Neural cell (in vitro differentiated cells): ENCODE measurements around the gene CAMK2N2. TPM values are rescaled to one million over a fixed set of nuclear protein-coding genes. Genes with fewer than 3 reads are reported as not detected.

ENCODE experiments used
- H2AFZ ChIP-seq: fragments of 200-600, 300-800 bp; sonication (generic), shearing (Covaris generic); 2 replicates; pipeline ENCODE4 v1.6.0; 2014; ENCODE audit warnings: low read depth, mild to moderate bottlenecking, antibody characterized with exemption, low read length, moderate library complexity
- H3F3A ChIP-seq: fragments of 200-600 bp; shearing (Covaris generic); 2 replicates; pipeline ENCODE4 v1.6.1; 2016; ENCODE audit warnings: mild to moderate bottlenecking, moderate library complexity, mixed read lengths, antibody characterized with exemption, low read length; ENCODE audit not compliant: insufficient read depth, poor library complexity, severe bottlenecking
- H3K27ac ChIP-seq: fragments of 200-600, 300-800 bp; sonication (generic), shearing (Covaris generic); 2 replicates; pipeline ENCODE4 v1.5.1; 2014; ENCODE audit warnings: mild to moderate bottlenecking, low read length, moderate library complexity
- H3K27me3 ChIP-seq: fragments of 300-800, 200-600 bp; sonication (generic), shearing (Covaris generic); 2 replicates; pipeline ENCODE4 v1.6.0; 2014; ENCODE audit warnings: mild to moderate bottlenecking, low read depth, low read length, moderate library complexity; ENCODE audit not compliant: insufficient read depth
- H3K36me3 ChIP-seq: fragments of 300-800, 200-600 bp; sonication (generic), shearing (Covaris generic); 2 replicates; pipeline ENCODE4 v1.5.1; 2014; ENCODE audit warnings: mild to moderate bottlenecking, antibody characterized with exemption, low read length, moderate library complexity; ENCODE audit not compliant: insufficient read depth
- H3K4me2 ChIP-seq: fragments of 300-800, 200-600 bp; sonication (generic), shearing (Covaris generic); 2 replicates; pipeline ENCODE4 v1.6.0; 2014; ENCODE audit warnings: mild to moderate bottlenecking, low read length
- H3K4me3 ChIP-seq: fragments of 300-800, 200-600 bp; sonication (generic), shearing (Covaris generic); 2 replicates; pipeline ENCODE4 v1.5.1; 2014; ENCODE audit warnings: mild to moderate bottlenecking, low read length, moderate library complexity
- H3K79me2 ChIP-seq: fragments of 200-600 bp; shearing (Covaris generic); replicated peaks from 2 replicates; pipeline ENCODE4 v1.6.0; 2014; ENCODE audit warnings: mild to moderate bottlenecking, low read length, moderate library complexity; ENCODE audit not compliant: insufficient read depth
- H3K9ac ChIP-seq: fragments of 300-800, 200-600 bp; sonication (generic), shearing (Covaris generic); 2 replicates; pipeline ENCODE4 v1.6.1; 2016; ENCODE audit warnings: mild to moderate bottlenecking, low read length, mixed read lengths
- H3K9me2 ChIP-seq: fragments of 200-600 bp; shearing (Covaris generic); 2 replicates; pipeline ENCODE4 v1.6.1; 2016; ENCODE audit warnings: mild to moderate bottlenecking, low read length, mixed read lengths; ENCODE audit not compliant: insufficient read depth
- H3K9me3 ChIP-seq: fragments of 200-600, 300-800 bp; sonication (generic), shearing (Covaris generic); 2 replicates; pipeline ENCODE4 v1.6.1; 2016; ENCODE audit warnings: mild to moderate bottlenecking, mixed run types, low read length, moderate library complexity, mixed read lengths
- H4K20me1 ChIP-seq: fragments of 200-600 bp; shearing (Covaris generic); 2 replicates; pipeline ENCODE4 v1.6.1; 2016; ENCODE audit warnings: mild to moderate bottlenecking, mixed run types; ENCODE audit not compliant: insufficient read depth
- EP300 ChIP-seq: fragments of 450-650 bp; conservative IDR thresholded peaks from 2 replicates; pipeline ENCODE4 v1.6.1; 2014; ENCODE audit warnings: antibody characterized with exemption, mild to moderate bottlenecking, moderate library complexity; ENCODE audit not compliant: poor library complexity, severe bottlenecking
- EZH2 ChIP-seq: fragments of 200-600, 300-800 bp; shearing (Covaris generic), sonication (generic); IDR thresholded peaks from 2 replicates; pipeline ENCODE4 v1.6.1; 2014; ENCODE audit warnings: antibody characterized with exemption, low read length, borderline replicate concordance, mild to moderate bottlenecking; ENCODE audit not compliant: insufficient read depth, poor library complexity, severe bottlenecking
- MXI1 ChIP-seq: fragments of 450-650 bp; conservative IDR thresholded peaks from 2 replicates; pipeline ENCODE4 v1.6.1; 2014; ENCODE audit warnings: antibody characterized with exemption, mild to moderate bottlenecking; ENCODE audit not compliant: poor library complexity, severe bottlenecking
- POLR2AphosphoS5 ChIP-seq: IDR thresholded peaks from 2 replicates; pipeline ENCODE4 v1.6.1; 2012
- RAD21 ChIP-seq: fragments of 450-650 bp; conservative IDR thresholded peaks from 2 replicates; pipeline ENCODE4 v1.6.1; 2014; ENCODE audit warnings: antibody characterized with exemption, mild to moderate bottlenecking, moderate library complexity
- SMC3 ChIP-seq: fragments of 450-650 bp; conservative IDR thresholded peaks from 2 replicates; pipeline ENCODE4 v1.6.1; 2014; ENCODE audit warnings: antibody characterized with exemption, mild to moderate bottlenecking, moderate library complexity; ENCODE audit not compliant: poor library complexity
- TAF1 ChIP-seq: IDR thresholded peaks from 2 replicates; pipeline ENCODE4 v1.6.1; 2012; ENCODE audit warnings: low read depth
- polyA plus RNA-seq: library from polyadenylated mRNA; depleted of rRNA; stranded (reverse); fragments of >200 nt; gene quantifications from 2 replicates; pipeline ENCODE4 v1.2.3, GENCODE V29; 2014
- TF ChIP-seq, protein P1 (sequence below): IDR thresholded peaks from 2 replicates; pipeline ENCODE4 v1.6.1; 2012; ENCODE audit warnings: borderline replicate concordance
- TF ChIP-seq, protein P2 (sequence below): fragments of 450-650 bp; IDR thresholded peaks from 2 replicates; pipeline ENCODE4 v1.5.1; 2014; ENCODE audit warnings: antibody characterized with exemption, mild to moderate bottlenecking, moderate library complexity; ENCODE audit not compliant: poor library complexity, severe bottlenecking

CAMK2N2 gene
- polyA plus RNA-seq, 1 donor from 2014 or later = 2.8 TPM

DNA sequence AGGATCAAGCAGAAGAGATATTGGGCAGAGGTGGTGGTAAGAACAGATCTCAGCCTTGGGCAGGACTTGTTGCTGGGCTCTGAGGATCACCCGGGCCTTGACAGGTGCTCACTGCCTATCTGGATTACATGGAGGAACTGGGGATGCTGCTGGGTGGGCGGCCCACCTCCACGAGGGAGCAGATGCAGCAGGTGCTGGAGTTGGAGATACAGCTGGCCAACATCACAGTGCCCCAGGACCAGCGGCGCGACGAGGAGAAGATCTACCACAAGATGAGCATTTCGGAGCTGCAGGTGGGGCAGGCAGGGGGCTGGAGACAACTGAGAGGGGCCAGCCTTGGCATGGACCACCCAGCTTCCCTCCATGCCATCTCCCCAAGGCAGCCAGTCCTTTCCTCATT lies 22.3 kb upstream of the CAMK2N2 start:
- H3K27me3 ChIP-seq = peaks cover under 1% of the 10 kb centered on the region
- H4K20me1 ChIP-seq = no peaks in the 10 kb centered on the region
- H3F3A ChIP-seq = no peaks in the 10 kb centered on the region
- no peaks in the 10 kb centered on the region for H3K9me3 ChIP-seq
- TF ChIP-seq EZH2 = no peak
- no peak for TF ChIP-seq EP300
- no peak for TF ChIP-seq SMC3
- TF ChIP-seq POLR2AphosphoS5 = no peak
- TF ChIP-seq, protein P1, sequence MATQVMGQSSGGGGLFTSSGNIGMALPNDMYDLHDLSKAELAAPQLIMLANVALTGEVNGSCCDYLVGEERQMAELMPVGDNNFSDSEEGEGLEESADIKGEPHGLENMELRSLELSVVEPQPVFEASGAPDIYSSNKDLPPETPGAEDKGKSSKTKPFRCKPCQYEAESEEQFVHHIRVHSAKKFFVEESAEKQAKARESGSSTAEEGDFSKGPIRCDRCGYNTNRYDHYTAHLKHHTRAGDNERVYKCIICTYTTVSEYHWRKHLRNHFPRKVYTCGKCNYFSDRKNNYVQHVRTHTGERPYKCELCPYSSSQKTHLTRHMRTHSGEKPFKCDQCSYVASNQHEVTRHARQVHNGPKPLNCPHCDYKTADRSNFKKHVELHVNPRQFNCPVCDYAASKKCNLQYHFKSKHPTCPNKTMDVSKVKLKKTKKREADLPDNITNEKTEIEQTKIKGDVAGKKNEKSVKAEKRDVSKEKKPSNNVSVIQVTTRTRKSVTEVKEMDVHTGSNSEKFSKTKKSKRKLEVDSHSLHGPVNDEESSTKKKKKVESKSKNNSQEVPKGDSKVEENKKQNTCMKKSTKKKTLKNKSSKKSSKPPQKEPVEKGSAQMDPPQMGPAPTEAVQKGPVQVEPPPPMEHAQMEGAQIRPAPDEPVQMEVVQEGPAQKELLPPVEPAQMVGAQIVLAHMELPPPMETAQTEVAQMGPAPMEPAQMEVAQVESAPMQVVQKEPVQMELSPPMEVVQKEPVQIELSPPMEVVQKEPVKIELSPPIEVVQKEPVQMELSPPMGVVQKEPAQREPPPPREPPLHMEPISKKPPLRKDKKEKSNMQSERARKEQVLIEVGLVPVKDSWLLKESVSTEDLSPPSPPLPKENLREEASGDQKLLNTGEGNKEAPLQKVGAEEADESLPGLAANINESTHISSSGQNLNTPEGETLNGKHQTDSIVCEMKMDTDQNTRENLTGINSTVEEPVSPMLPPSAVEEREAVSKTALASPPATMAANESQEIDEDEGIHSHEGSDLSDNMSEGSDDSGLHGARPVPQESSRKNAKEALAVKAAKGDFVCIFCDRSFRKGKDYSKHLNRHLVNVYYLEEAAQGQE = no peak
- TF ChIP-seq MXI1 = no peak
- TF ChIP-seq, protein P2, sequence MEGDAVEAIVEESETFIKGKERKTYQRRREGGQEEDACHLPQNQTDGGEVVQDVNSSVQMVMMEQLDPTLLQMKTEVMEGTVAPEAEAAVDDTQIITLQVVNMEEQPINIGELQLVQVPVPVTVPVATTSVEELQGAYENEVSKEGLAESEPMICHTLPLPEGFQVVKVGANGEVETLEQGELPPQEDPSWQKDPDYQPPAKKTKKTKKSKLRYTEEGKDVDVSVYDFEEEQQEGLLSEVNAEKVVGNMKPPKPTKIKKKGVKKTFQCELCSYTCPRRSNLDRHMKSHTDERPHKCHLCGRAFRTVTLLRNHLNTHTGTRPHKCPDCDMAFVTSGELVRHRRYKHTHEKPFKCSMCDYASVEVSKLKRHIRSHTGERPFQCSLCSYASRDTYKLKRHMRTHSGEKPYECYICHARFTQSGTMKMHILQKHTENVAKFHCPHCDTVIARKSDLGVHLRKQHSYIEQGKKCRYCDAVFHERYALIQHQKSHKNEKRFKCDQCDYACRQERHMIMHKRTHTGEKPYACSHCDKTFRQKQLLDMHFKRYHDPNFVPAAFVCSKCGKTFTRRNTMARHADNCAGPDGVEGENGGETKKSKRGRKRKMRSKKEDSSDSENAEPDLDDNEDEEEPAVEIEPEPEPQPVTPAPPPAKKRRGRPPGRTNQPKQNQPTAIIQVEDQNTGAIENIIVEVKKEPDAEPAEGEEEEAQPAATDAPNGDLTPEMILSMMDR = no peak
- no peak for TF ChIP-seq TAF1
- no peak for TF ChIP-seq RAD21
- no peak overlapping the region for H3K4me3 ChIP-seq
- no peaks in the 10 kb centered on the region for H3K36me3 ChIP-seq
- no peak overlapping the region for H3K4me2 ChIP-seq
- no peaks in the 10 kb centered on the region for H3K79me2 ChIP-seq
- H3K9ac ChIP-seq = no peak overlapping the region
- no peak overlapping the region for H3K27ac ChIP-seq
- H2AFZ ChIP-seq = no peak overlapping the region
- no peaks in the 10 kb centered on the region for H3K9me2 ChIP-seq

DNA sequence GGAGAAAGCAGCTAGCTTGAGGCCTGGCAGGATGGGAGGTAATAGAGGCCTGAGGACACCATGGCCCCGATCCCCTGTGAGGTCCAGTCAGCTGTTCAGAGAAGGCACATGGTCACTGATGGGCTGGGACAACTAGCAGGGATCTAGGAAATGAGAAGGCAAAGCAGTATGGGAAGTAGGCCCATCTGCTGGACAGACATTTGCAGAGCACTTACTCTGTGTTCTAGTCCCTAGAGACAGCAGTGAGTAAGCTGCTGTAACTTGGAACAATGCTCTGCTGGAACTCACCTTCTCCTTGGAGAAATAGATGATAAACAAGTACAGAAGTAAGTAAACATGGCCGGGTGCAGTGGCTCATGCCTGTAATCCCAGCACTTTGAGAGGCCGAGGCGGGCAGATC lies 21.6 kb upstream of the CAMK2N2 start:
- Histone ChIP-seq H3K27ac (no peak overlapping the region), H3K9me3 (no peaks in the 10 kb centered on the region), H3K9me2 (no peaks in the 10 kb centered on the region)

More for the DNA sequence above, 21.6 kb upstream of the CAMK2N2 start:
- Histone ChIP-seq H3K27me3 (peaks cover 8% of the 10 kb centered on the region), H3K4me2 (no peak overlapping the region), H3K36me3 (no peaks in the 10 kb centered on the region), H3K9ac (no peak overlapping the region), H2AFZ (no peak overlapping the region), H3F3A (no peaks in the 10 kb centered on the region), H3K79me2 (no peaks in the 10 kb centered on the region), H4K20me1 (no peaks in the 10 kb centered on the region), H3K4me3 (no peak overlapping the region)
- TF ChIP-seq SMC3 (no peak), EP300 (no peak)
- TF ChIP-seq, protein P2 = no peak
